ENCODE data around the gene TNIP2.

TNIP2 gene

DNA sequence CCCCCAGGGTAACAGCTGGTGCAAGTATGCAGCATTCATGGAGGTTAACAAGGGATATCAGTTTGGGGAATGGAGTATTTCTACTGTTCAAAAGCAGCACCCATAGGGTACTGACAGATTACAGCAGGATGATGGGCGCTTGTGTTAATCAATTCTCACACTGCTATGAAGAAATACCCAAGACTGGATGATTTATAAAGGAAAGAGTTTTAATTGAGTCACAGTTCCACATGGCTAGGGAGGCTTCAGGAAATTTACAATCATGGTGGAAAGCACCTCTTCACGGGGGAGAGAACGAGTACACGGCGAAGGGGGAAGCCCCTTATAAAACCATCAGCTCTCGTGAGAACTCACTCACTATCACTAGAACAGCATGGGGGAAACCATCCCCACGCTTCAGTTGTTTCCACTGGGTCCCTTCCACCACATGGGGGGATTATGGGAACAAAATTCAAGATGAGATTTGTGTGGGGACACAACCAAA is 64.1 kb downstream of the TNIP2 start:
- H3K27me3 Mint-ChIP-seq, result no peaks in the 10 kb centered on the region
- ATAC-seq (replicated peaks), result peak; percentile 46 to 50
- peak overlapping the region; percentile 30 to 41 for H3K4me3 Mint-ChIP-seq
- H3K4me1 Mint-ChIP-seq, result peaks cover 59 to 76% of the 10 kb centered on the region in 2 donors
- peak overlapping the region; percentile 97 for H3K27ac Mint-ChIP-seq
- H3K9me3 Mint-ChIP-seq, result peaks cover 6 to 10% of the 10 kb centered on the region in 2 donors
- peak; percentile 67 for DNase-seq
- H3K36me3 Mint-ChIP-seq, result peaks cover 74 to 82% of the 10 kb centered on the region in 2 donors
